H1 (cell line): ENCODE data around the gene UBE2E2. TPM values are rescaled to one million over a fixed set of nuclear protein-coding genes. Genes with fewer than 3 reads are reported as not detected.

Source experiments
- CREB1 ChIP-seq: IDR thresholded peaks from 2 replicates; pipeline ENCODE4 v1.6.1; 2012; ENCODE audit warnings: inconsistent platforms
- TEAD4 ChIP-seq: IDR thresholded peaks from 2 replicates; pipeline ENCODE4 v1.6.1; 2012; ENCODE audit warnings: low read depth, low read length, inconsistent platforms, mixed read lengths
- polyA plus RNA-seq, 7 experiments: library from polyadenylated mRNA; depleted of rRNA in 3 of 7; stranded (reverse) in 5 of 7; unstranded in 2 of 7; fragments of >200 nt in 5 of 7; fragments of 200-250 nt in 2 of 7; gene quantifications; 1 replicate in 5 of 7; 2 replicates in 1 of 7; 4 replicates in 1 of 7; pipeline versions ENCODE4 v1.2.1 to v1.2.3, GENCODE V29; 2011 to 2013; ENCODE audit warnings: missing spikeins in 2 of 7, mixed read lengths in 2 of 7
- total RNA-seq: library from RNA; stranded (reverse); fragmentation: NEBNext Ultra II Directional; extraction: Animal tissue kit (Norgen Biotek cat#: 25700); gene quantifications from 2 replicates; pipeline ENCODE4 v1.2.1, GENCODE V29; 2021

The UBE2E2 gene
- total and polyA plus RNA-seq, 2 of the 8 experiments (the other 6 are each of a cell fraction or from before 2014, with no cell fraction given) = 57.6 to 70.6 TPM

DNA sequence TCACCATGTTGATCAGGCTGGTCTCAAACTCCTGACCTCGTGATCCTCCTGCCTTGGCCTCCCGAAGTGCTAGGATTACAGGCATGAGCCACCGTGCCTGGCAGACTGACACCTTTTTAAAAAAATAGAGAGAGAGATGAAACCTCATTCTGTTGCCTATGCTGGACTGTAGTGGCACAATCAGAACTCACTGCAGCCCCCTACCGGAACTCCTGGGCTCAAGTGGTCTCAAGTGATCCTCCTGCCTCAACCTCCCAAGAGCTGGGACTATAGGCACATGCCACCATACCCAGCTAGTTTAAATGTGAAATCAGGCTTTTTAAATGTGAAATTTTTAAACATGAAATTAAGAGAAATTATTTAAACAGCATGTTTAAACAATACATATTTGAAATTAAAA, 337.5 kb downstream of the UBE2E2 start (continued):
- no peak for TF ChIP-seq CREB1
- TF ChIP-seq TEAD4 = no peak
